Thyroid gland (tissue), 4 donors: ENCODE results near the gene SLC29A2.

Experiments
- CTCF ChIP-seq, 6 experiments: fragments of 200-600 bp in 3 of 6; fragments of 450-650 bp in 3 of 6; sonication (generic) in 3 of 6; IDR thresholded peaks; one replicate each; pipeline ENCODE4 v1.5.1; 2016 to 2019; ENCODE audit warnings: antibody characterized with exemption in 6 of 6, mild to moderate bottlenecking in 2 of 6, inconsistent platforms in 1 of 6, moderate library complexity in 1 of 6
- POLR2A ChIP-seq, 2 donors: fragments of 450-650 bp; IDR thresholded peaks; one replicate each; pipeline ENCODE4 v1.6.1; 2017; ENCODE audit warnings: antibody characterized with exemption in 2 of 2, mild to moderate bottlenecking in 2 of 2, moderate library complexity in 1 of 2

GRCh38 chr11:66315498-66315885 is 56.1 kb downstream of the SLC29A2 start:
- TF ChIP-seq CTCF (IDR thresholded peaks at IDR 0.05): no peak
- no peak for TF ChIP-seq POLR2A (IDR thresholded peaks at IDR 0.05)
